A673 (cell line): ENCODE results near the gene ADAM23. TPM values are rescaled to one million over a fixed set of nuclear protein-coding genes. Genes with fewer than 3 reads are reported as not detected.

Source experiments
- BruUV-seq: library from RNA; stranded (reverse); fragments of 400-500 nt; replicated peaks from 2 replicates; lab custom pipeline; 2021; lab: Mats Ljungman, UMichigan
- CTCF ChIA-PET: fragments of 300-600 bp; sonication (Branson Sonifier 250); formaldehyde crosslinking; loops from one replicate; lab custom pipeline; 2022; ENCODE audit warnings: antibody characterized with exemption; lab: Charles Lee
- POLR2A ChIA-PET: fragments of 300-600 bp; sonication (Branson Sonifier 250); formaldehyde crosslinking; loops from one replicate; lab custom pipeline; 2022; ENCODE audit warnings: antibody characterized with exemption; ENCODE audit not compliant: low non-redundant PET; lab: Charles Lee
- DNase-seq: peaks from one replicate; pipeline ENCODE4 v3.0.0-alpha.2; 2015; ENCODE audit warnings: low spot score
- H3K27ac ChIP-seq: fragments of 200-600 bp; sonication (generic); 2 replicates; pipeline ENCODE4 v1.5.1; 2016; ENCODE audit warnings: mixed run types, low read depth, mild to moderate bottlenecking, mixed read lengths, antibody characterized with exemption, low read length; ENCODE audit not compliant: poor library complexity, severe bottlenecking
- H3K27me3 ChIP-seq: fragments of 200-600 bp; sonication (generic); replicated peaks from 2 replicates; pipeline ENCODE4 v1.6.1; 2017; ENCODE audit warnings: mixed run types, low read depth, mild to moderate bottlenecking, mixed read lengths, antibody characterized with exemption, low read length; ENCODE audit not compliant: insufficient read depth, poor library complexity
- H3K36me3 ChIP-seq: fragments of 200-600 bp; sonication (generic); 2 replicates; pipeline ENCODE4 v1.6.1; 2016; ENCODE audit warnings: mixed run types, mild to moderate bottlenecking, mixed read lengths, antibody characterized with exemption, low read length; ENCODE audit not compliant: insufficient read depth, poor library complexity, severe bottlenecking
- H3K4me1 ChIP-seq: fragments of 200-600 bp; sonication (generic); 2 replicates; pipeline ENCODE4 v1.6.1; 2017; ENCODE audit warnings: mixed run types, mild to moderate bottlenecking, mixed read lengths, antibody characterized with exemption, low read length; ENCODE audit not compliant: insufficient read depth, poor library complexity, severe bottlenecking
- H3K4me3 ChIP-seq: fragments of 200-600 bp; sonication (generic); 2 replicates; pipeline ENCODE4 v1.5.1; 2016; ENCODE audit warnings: low read depth, mixed run types, mild to moderate bottlenecking, mixed read lengths, low read length; ENCODE audit not compliant: poor library complexity, severe bottlenecking
- H3K9me3 ChIP-seq: fragments of 200-600 bp; sonication (generic); 2 replicates; pipeline ENCODE4 v1.6.1; 2016; ENCODE audit warnings: mixed run types, low read depth, mild to moderate bottlenecking, mixed read lengths, antibody characterized with exemption, low read length; ENCODE audit not compliant: poor library complexity, severe bottlenecking
- EZH2 ChIP-seq: fragments of 200-600 bp; sonication (generic); IDR thresholded peaks from 2 replicates; pipeline ENCODE4 v1.6.1; 2017; ENCODE audit warnings: borderline replicate concordance, low read depth, mild to moderate bottlenecking, mixed read lengths, antibody characterized with exemption, low read length; ENCODE audit not compliant: poor library complexity, severe bottlenecking
- intact Hi-C: fragments of 100-400 bp; cut with micrococcal nuclease; formaldehyde crosslinking; loops from one replicate; pipeline ENCODE4 v1.10.0; 2022; ENCODE audit not compliant: unreplicated experiment
- total RNA-seq: library from RNA; stranded (reverse); gene quantifications from 2 replicates; pipeline ENCODE4 v1.2.3, GENCODE V29; 2021
- TF ChIP-seq, protein P1 (sequence below): fragments of 300-800, 200-600 bp; sonication (generic); conservative IDR thresholded peaks from 2 replicates; pipeline ENCODE4 v1.5.1; 2017; ENCODE audit warnings: low read depth, mild to moderate bottlenecking, antibody characterized with exemption, low read length, moderate library complexity, mixed read lengths

Gene ADAM23
- total RNA-seq, 1 experiment from 2014 or later: 0.21 TPM

GRCh38 chr2:206573793-206574192, 130.5 kb downstream of the ADAM23 start:
- intact Hi-C loops: no loop called here
- Histone ChIP-seq H3K27me3 (no peaks in the 10 kb centered on the region), H3K9me3 (no peaks in the 10 kb centered on the region), H3K4me1 (no peaks in the 10 kb centered on the region), H3K27ac (no peak overlapping the region), H3K36me3 (no peaks in the 10 kb centered on the region), H3K4me3 (no peak overlapping the region)
- ChIA-PET CTCF (no interaction called here), POLR2A (no interaction called here)
- TF ChIP-seq, protein P1, sequence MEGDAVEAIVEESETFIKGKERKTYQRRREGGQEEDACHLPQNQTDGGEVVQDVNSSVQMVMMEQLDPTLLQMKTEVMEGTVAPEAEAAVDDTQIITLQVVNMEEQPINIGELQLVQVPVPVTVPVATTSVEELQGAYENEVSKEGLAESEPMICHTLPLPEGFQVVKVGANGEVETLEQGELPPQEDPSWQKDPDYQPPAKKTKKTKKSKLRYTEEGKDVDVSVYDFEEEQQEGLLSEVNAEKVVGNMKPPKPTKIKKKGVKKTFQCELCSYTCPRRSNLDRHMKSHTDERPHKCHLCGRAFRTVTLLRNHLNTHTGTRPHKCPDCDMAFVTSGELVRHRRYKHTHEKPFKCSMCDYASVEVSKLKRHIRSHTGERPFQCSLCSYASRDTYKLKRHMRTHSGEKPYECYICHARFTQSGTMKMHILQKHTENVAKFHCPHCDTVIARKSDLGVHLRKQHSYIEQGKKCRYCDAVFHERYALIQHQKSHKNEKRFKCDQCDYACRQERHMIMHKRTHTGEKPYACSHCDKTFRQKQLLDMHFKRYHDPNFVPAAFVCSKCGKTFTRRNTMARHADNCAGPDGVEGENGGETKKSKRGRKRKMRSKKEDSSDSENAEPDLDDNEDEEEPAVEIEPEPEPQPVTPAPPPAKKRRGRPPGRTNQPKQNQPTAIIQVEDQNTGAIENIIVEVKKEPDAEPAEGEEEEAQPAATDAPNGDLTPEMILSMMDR: no peak
- no peak for TF ChIP-seq EZH2
- DNase-seq: no peak
- BruUV-seq: no TSS peak

DNA sequence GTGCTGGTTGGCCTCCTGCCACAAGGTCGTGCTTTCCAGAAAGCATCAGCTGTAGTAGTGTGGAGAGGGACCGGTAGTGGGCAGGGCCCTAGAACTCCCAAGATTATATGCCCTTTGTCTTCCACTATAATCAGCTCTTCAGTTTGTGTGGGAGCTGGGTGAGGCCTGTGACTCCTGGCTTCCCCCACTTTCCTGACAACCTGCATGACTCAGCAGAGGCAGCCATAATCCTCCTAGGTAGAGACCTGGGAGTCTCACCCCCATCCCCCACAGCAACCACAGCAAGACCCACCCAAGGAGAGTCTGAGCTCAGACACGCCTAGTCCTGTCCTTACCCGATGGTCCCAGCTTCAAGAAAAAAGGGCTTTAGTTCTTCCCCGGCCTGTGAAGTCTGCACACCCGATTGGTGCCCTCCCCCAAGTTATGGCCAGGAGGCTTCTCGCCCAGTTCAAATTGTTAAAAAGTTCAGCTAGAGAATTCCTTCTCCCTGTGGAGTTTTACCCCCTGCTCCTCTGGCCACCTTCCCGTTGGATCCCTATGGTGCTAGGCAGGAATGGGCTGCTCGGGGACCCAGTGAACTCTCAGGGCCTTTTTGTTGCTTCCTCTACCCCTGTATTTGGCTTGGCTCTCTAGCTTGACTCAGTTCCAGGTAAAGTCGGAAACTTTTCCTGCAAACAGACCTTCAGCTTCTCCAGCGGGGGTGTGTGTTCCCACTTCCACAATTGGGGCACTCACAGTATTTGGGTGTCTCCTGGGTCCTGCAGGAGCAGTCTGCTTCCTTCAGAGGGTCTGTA, 141.2 kb downstream of the ADAM23 start:
- no peaks in the 10 kb centered on the region for H3K9me3 ChIP-seq
- no peaks in the 10 kb centered on the region for H3K4me1 ChIP-seq
- POLR2A ChIA-PET: no interaction called here
- intact Hi-C loops: no loop called here
- DNase-seq: no peak
- no peaks in the 10 kb centered on the region for H3K36me3 ChIP-seq
- no TSS peak for BruUV-seq
- CTCF ChIA-PET: no interaction called here
- no peak overlapping the region for H3K27ac ChIP-seq
- TF ChIP-seq, protein P1: no peak
- no peak for TF ChIP-seq EZH2
- peaks cover 21% of the 10 kb centered on the region for H3K27me3 ChIP-seq
- no peak overlapping the region for H3K4me3 ChIP-seq

DNA sequence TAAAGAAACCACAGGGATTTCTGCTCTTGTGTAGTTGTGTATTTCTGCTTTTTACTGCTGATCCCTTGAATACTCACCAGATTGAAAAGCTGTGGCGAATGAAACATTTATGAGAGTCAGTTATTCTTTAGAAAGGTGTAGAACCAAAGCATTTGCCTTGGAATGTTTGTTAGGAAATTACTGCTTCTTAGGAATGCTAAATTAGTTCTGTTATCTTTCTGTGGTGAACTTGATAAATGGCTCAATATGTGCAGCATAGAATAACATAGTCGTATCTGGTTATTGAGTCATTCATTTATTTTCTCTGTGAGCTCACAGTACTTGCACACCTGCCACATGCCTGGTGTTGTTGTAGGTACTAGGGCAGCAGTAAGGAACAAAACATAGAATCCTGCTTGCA, 142.0 kb downstream of the ADAM23 start:
- H3K27ac ChIP-seq: no peak overlapping the region
- DNase-seq: no peak
- H3K27me3 ChIP-seq: peaks cover 24% of the 10 kb centered on the region
- no peak overlapping the region for H3K4me3 ChIP-seq
- CTCF ChIA-PET: no interaction called here
- TF ChIP-seq, protein P1: no peak
- no peak for TF ChIP-seq EZH2
- H3K9me3 ChIP-seq: no peaks in the 10 kb centered on the region
- no peaks in the 10 kb centered on the region for H3K4me1 ChIP-seq
- intact Hi-C loops: no loop called here
- BruUV-seq: no TSS peak
- POLR2A ChIA-PET: interaction anchor here (0.7 kb wide), 1 partner anchor 13 kb away, joined by 6 read pairs; no protein-coding TSS in a partner anchor
- no peaks in the 10 kb centered on the region for H3K36me3 ChIP-seq
